HG02938 (cell line): ENCODE data around the gene FBH1.
"Not testable (repeated sequence)": the region's sequence is repeated elsewhere in the genome, so short reads cannot be mapped to it uniquely, and the experiment has no call there.

Source experiments
- ATAC-seq: cut with Tn5 transposase; IDR thresholded peaks from one replicate; pipeline ENCODE4 v1.9.1; 2021; ENCODE audit warnings: mild to moderate bottlenecking, moderate library complexity; ENCODE audit not compliant: unreplicated experiment

Gene FBH1

GRCh38 chr10:5956146-5956936 lies 66.3 kb downstream of the FBH1 start:
- no peak for ATAC-seq

- no peak for ATAC-seq
Measured at GRCh38 chr10:5958077-5958476, 68.0 kb downstream of the FBH1 start.

- ATAC-seq = no peak
Measured at GRCh38 chr10:5958675-5959074, 68.6 kb downstream of the FBH1 start.

GRCh38 chr10:5959142-5959541 lies 69.1 kb downstream of the FBH1 start:
- no peak for ATAC-seq

GRCh38 chr10:5959581-5960069 lies 69.6 kb downstream of the FBH1 start:
- no peak for ATAC-seq

- no peak for ATAC-seq
Measured at GRCh38 chr10:5960070-5960972, 70.3 kb downstream of the FBH1 start.

- ATAC-seq = not testable (repeated sequence)
Measured at GRCh38 chr10:5960973-5961275, 70.9 kb downstream of the FBH1 start.

- ATAC-seq = no peak
Measured at GRCh38 chr10:5961405-5962100, 71.5 kb downstream of the FBH1 start.

- not testable (repeated sequence) for ATAC-seq
Measured at GRCh38 chr10:5962358-5962940, 72.4 kb downstream of the FBH1 start.

- no peak for ATAC-seq
Measured at GRCh38 chr10:5963071-5963470, 73.0 kb downstream of the FBH1 start.

- no peak for ATAC-seq
Measured at GRCh38 chr10:5963591-5963990, 73.5 kb downstream of the FBH1 start.

- ATAC-seq = no peak
Measured at GRCh38 chr10:5964736-5965135, 74.7 kb downstream of the FBH1 start.

GRCh38 chr10:5965266-5965665 lies 75.2 kb downstream of the FBH1 start:
- ATAC-seq = no peak

GRCh38 chr10:5968037-5968680 lies 78.1 kb downstream of the FBH1 start:
- ATAC-seq = no peak

GRCh38 chr10:5968681-5969453 lies 78.8 kb downstream of the FBH1 start:
- ATAC-seq = no peak

GRCh38 chr10:5970066-5970465 lies 80.0 kb downstream of the FBH1 start:
- no peak for ATAC-seq

- ATAC-seq = no peak
Measured at GRCh38 chr10:5970527-5970926, 80.5 kb downstream of the FBH1 start.

GRCh38 chr10:5971315-5971832 lies 81.3 kb downstream of the FBH1 start:
- no peak for ATAC-seq

GRCh38 chr10:5971886-5972285 lies 81.8 kb downstream of the FBH1 start:
- no peak for ATAC-seq

- ATAC-seq = no peak
Measured at GRCh38 chr10:5973069-5973468, 83.0 kb downstream of the FBH1 start.
